PC-9 (cell line): Measurements from ENCODE around the gene TXNRD1. TPM values are rescaled to one million over a fixed set of nuclear protein-coding genes. Genes with fewer than 3 reads are reported as not detected.

Experiments used
- BruUV-seq: library from RNA; stranded (reverse); fragments of 400-500 nt; replicated peaks from 2 replicates; lab custom pipeline; 2021; lab: Mats Ljungman, UMichigan
- CTCF ChIA-PET: fragments of 300-600 bp; sonication (Branson Sonifier 250); formaldehyde crosslinking; loops from one replicate; lab custom pipeline; 2022; ENCODE audit warnings: antibody characterized with exemption; lab: Charles Lee
- POLR2A ChIA-PET: fragments of 300-600 bp; sonication (Branson Sonifier 250); formaldehyde crosslinking; loops from one replicate; lab custom pipeline; 2022; ENCODE audit warnings: antibody characterized with exemption; ENCODE audit not compliant: unreplicated experiment; lab: Charles Lee
- DNase-seq, 2 experiments: peaks; one replicate each; pipeline versions ENCODE4 v3.0.0 to v3.0.0-alpha.2; 2015 to 2022; ENCODE audit warnings: mixed read lengths in 1 of 2
- H2AFZ ChIP-seq: fragments of 200-600 bp; sonication (generic); 2 replicates; pipeline ENCODE4 v1.8.1; 2017; ENCODE audit warnings: antibody characterized with exemption
- H3F3A ChIP-seq: fragments of 200-600 bp; sonication (generic); 2 replicates; pipeline ENCODE4 v1.8.1; 2017; ENCODE audit warnings: antibody characterized with exemption, mild to moderate bottlenecking, low read depth; ENCODE audit not compliant: insufficient read depth
- H3K27ac ChIP-seq: fragments of 200-600 bp; sonication (generic); 2 replicates; pipeline ENCODE4 v1.6.1; 2016; ENCODE audit warnings: mixed run types
- H3K27me3 ChIP-seq: fragments of 200-600 bp; sonication (generic); 2 replicates; pipeline ENCODE4 v1.6.1; 2016; ENCODE audit warnings: low read depth, mixed run types; ENCODE audit not compliant: insufficient read depth
- H3K36me3 ChIP-seq: fragments of 200-600 bp; sonication (generic); 2 replicates; pipeline ENCODE4 v1.6.1; 2016; ENCODE audit warnings: low read depth, mixed run types
- H3K4me1 ChIP-seq: fragments of 200-600 bp; sonication (generic); replicated peaks from 2 replicates; pipeline ENCODE4 v1.6.1; 2016; ENCODE audit warnings: mixed run types; ENCODE audit not compliant: insufficient read depth
- H3K4me2 ChIP-seq: fragments of 200-600 bp; sonication (generic); 2 replicates; pipeline ENCODE4 v1.6.1; 2017; ENCODE audit warnings: mixed run types
- H3K4me3 ChIP-seq: fragments of 200-600 bp; sonication (generic); 2 replicates; pipeline ENCODE4 v1.6.1; 2016; ENCODE audit warnings: mixed run types
- H3K79me2 ChIP-seq: fragments of 200-600 bp; sonication (generic); 2 replicates; pipeline ENCODE4 v1.6.1; 2017; ENCODE audit warnings: low read depth, mixed run types
- H3K9me2 ChIP-seq: fragments of 200-600 bp; sonication (generic); 2 replicates; pipeline ENCODE4 v1.8.1; 2017; ENCODE audit warnings: mild to moderate bottlenecking; ENCODE audit not compliant: insufficient read depth
- H3K9me3 ChIP-seq: fragments of 200-600 bp; sonication (generic); 2 replicates; pipeline ENCODE4 v1.8.1; 2016; ENCODE audit warnings: low read depth; ENCODE audit not compliant: insufficient read depth
- H4K20me1 ChIP-seq: fragments of 200-600 bp; sonication (generic); 2 replicates; pipeline ENCODE4 v1.8.1; 2017; ENCODE audit not compliant: insufficient read depth
- CTCF ChIP-seq: fragments of 200-600 bp; sonication (generic); conservative IDR thresholded peaks from 2 replicates; pipeline ENCODE4 v1.6.1; 2017; ENCODE audit warnings: mixed run types, antibody characterized with exemption, mild to moderate bottlenecking, moderate library complexity
- EZH2 ChIP-seq: fragments of 200-600 bp; sonication (generic); IDR thresholded peaks from 2 replicates; pipeline ENCODE4 v1.8.0; 2017; ENCODE audit warnings: antibody characterized with exemption, low read depth
- intact Hi-C: fragments of 100-400 bp; cut with micrococcal nuclease; formaldehyde crosslinking; loops from one replicate; pipeline ENCODE4 v1.10.0; 2022; ENCODE audit not compliant: unreplicated experiment
- total RNA-seq: library from RNA; stranded (reverse); gene quantifications from 2 replicates; pipeline ENCODE4 v1.2.3, GENCODE V29; 2021

The TXNRD1 gene
- total RNA-seq, 1 experiment from 2014 or later, result 1,250 TPM

- H3K4me2 ChIP-seq, result no peak overlapping the region
- no TSS peak for BruUV-seq
- H3F3A ChIP-seq, result peaks cover 13% of the 10 kb centered on the region; the same call in 1 of the 2 replicates
- H3K27me3 ChIP-seq, result no peaks in the 10 kb centered on the region
- intact Hi-C loops, result no loop called here
- peaks cover 5% of the 10 kb centered on the region for H3K9me3 ChIP-seq
- no peak overlapping the region for H3K4me3 ChIP-seq
- POLR2A ChIA-PET, result interaction anchor here (0.6 kb wide), 1 partner anchor 32 kb away, joined by 3 read pairs; no protein-coding TSS in a partner anchor
- CTCF ChIA-PET, result interaction anchor here (0.6 kb wide), 1 partner anchor 28 kb away, joined by 11 read pairs; no protein-coding TSS in a partner anchor
- TF ChIP-seq CTCF, result no peak
- TF ChIP-seq EZH2, result no peak
- H3K9me2 ChIP-seq, result no peaks in the 10 kb centered on the region
- no peaks in the 10 kb centered on the region for H4K20me1 ChIP-seq
- H3K27ac ChIP-seq, result no peak overlapping the region
- peaks cover 19% of the 10 kb centered on the region for H3K79me2 ChIP-seq
- H3K4me1 ChIP-seq, result peaks cover 25% of the 10 kb centered on the region
- H3K36me3 ChIP-seq, result no peaks in the 10 kb centered on the region
- no peak for DNase-seq
- H2AFZ ChIP-seq, result no peak overlapping the region
Measured at GRCh38 chr12:104226672-104227071, 11.1 kb downstream of the TXNRD1 start.

GRCh38 chr12:104230304-104231095 is 14.9 kb downstream of the TXNRD1 start:
- Histone ChIP-seq H3K4me3 (no peak overlapping the region), H2AFZ (no peak overlapping the region), H3K9me2 (no peaks in the 10 kb centered on the region), H3K27me3 (no peaks in the 10 kb centered on the region), H3K4me2 (no peak overlapping the region), H4K20me1 (no peaks in the 10 kb centered on the region), H3K9me3 (peaks cover 28% of the 10 kb centered on the region), H3K36me3 (no peaks in the 10 kb centered on the region; the same call in 1 of the 2 replicates), H3K27ac (no peak overlapping the region), H3F3A (no peaks in the 10 kb centered on the region), H3K79me2 (no peaks in the 10 kb centered on the region), H3K4me1 (no peaks in the 10 kb centered on the region)
- no TSS peak for BruUV-seq
- CTCF ChIA-PET, result no interaction called here
- intact Hi-C loops, result no loop called here
- no peak for TF ChIP-seq EZH2
- no peak for TF ChIP-seq CTCF
- no peak for DNase-seq
- POLR2A ChIA-PET, result no interaction called here

GRCh38 chr12:104232609-104233280 is 17.2 kb downstream of the TXNRD1 start:
- Histone ChIP-seq H4K20me1 (no peaks in the 10 kb centered on the region), H3F3A (no peaks in the 10 kb centered on the region), H3K36me3 (no peaks in the 10 kb centered on the region; the same call in 1 of the 2 replicates), H3K9me2 (no peaks in the 10 kb centered on the region), H3K27ac (no peak overlapping the region), H3K4me2 (no peak overlapping the region), H3K4me3 (no peak overlapping the region), H3K27me3 (no peaks in the 10 kb centered on the region), H3K79me2 (no peaks in the 10 kb centered on the region), H2AFZ (no peak overlapping the region), H3K4me1 (no peaks in the 10 kb centered on the region), H3K9me3 (peaks cover 31% of the 10 kb centered on the region)
- TF ChIP-seq EZH2 (no peak), CTCF (no peak)
- BruUV-seq, result no TSS peak
- intact Hi-C loops, result no loop called here
- POLR2A ChIA-PET, result no interaction called here
- CTCF ChIA-PET, result no interaction called here
- DNase-seq, result no peak
